SH-SY5Y (cell line): ENCODE results near the gene CFLAR.

ENCODE experiments used
- GATA2 ChIP-seq: IDR thresholded peaks from 2 replicates; pipeline ENCODE4 v1.6.1; 2011; ENCODE audit warnings: mild to moderate bottlenecking, low read depth, low read length
- GATA3 ChIP-seq: IDR thresholded peaks from 2 replicates; pipeline ENCODE4 v1.6.1; 2011; ENCODE audit warnings: low read depth, mild to moderate bottlenecking, low read length, moderate library complexity

GRCh38 chr2:201128033-201128432, 12.1 kb downstream of the CFLAR start:
- no peak for TF ChIP-seq GATA2
- TF ChIP-seq GATA3: no peak
